Left forelimb (tissue), 1 donor: Measurements from ENCODE around the gene B3GNT3.

Source experiments
- DNase-seq: peaks from one replicate; pipeline ENCODE4 v3.0.0-alpha.2; 2018; ENCODE audit warnings: low spot score

B3GNT3 gene

DNA sequence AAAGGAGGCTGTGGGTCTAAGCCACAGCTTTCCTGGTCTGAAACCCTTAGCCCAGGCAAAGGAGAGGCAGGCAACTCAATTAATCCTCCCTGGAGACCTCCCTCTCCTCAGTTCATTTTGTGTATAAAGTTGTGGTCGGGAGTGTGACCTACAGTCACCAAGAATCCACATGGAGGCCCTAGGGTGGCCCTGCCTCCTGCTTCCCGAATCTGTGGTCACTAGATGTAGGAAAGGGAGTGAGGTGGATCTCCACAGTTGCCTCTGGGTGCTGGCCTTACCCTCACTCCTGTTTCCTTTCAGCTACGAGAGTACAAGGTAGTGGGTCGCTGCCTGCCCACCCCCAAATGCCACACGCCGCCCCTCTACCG, 66.0 kb downstream of the B3GNT3 start:
- no peak for DNase-seq

DNA sequence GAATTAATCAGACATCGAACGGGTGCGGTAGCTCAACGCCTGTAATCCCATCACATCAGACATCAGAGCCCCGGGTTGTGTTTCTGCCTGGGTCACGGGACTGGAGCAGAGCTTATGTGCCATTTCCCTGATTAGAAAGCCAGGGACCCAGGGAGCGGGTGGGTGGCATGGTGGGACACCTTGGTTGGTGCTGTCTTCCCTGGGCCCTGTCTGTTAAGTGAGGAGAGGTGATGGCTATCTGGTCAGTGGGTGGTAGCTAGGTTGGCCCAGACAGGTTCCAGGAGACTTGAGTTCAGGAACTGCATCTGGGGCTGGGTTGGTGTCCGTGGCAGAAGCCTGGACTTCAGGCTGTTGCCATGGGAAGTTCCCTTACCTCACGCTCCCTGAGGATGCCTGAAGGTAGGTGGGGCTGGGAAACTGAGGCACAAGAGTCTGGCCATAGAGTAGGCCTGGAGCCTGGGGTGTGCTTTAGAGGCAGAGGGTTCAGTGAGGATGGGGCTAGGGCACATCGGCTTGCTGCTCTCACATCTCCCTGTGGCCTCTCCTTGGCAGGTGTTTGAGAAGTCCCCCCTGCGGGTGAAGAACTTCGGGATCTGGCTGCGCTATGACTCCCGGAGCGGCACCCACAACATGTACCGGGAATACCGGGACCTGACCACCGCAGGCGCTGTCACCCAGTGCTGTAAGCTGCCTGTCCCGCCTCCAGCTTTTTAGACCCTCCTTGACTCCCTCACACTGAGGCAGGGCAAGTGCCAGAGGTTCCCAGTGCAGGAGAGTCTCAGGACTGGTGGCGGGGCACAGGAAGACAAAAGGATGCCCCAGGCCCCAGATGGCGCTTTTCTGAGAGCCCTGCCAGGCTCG, 66.8 kb downstream of the B3GNT3 start:
- DNase-seq = no peak

DNA sequence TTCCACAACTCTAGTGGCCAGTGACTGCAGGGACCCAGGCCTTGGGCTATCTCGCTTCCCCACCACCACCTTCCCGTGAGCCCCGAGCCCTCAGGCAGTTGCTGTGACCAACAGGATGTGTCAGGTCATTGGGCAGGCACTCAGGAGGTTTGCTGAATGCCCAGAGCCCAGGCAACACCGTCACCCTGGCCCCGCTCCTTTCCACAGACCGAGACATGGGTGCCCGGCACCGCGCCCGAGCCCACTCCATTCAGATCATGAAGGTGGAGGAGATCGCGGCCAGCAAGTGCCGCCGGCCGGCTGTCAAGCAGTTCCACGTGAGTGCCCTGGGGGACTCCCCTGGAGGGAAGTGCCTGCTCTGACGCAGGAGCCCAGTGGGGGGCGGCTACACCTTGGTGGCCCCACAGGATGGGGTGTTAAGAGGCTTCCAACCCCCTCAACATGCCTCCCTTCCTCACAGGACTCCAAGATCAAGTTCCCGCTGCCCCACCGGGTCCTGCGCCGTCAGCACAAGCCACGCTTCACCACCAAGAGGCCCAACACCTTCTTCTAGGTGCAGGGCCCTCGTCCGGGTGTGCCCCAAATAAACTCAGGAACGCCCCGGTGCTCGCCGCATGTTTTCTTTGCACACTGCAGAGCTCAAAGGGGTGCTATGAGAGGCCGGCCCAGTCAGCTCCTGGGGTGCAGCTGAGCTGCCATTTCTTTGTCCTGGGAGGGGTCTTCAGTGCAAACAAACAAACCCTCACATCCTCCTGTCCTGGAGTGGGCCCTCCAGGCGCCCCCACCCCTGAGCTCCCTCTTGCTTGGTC, 68.0 kb downstream of the B3GNT3 start:
- DNase-seq = no peak
